ENCODE results near the gene CLTRN. TPM values are rescaled to one million over a fixed set of nuclear protein-coding genes. Genes with fewer than 3 reads are reported as not detected.

Gene CLTRN
- total RNA-seq, 1 donor from 2014 or later: 1.0 TPM

Other genes with a start within 250 kb of the CLTRN start
- gene PIR, start 171.5 kb downstream of the CLTRN start, total RNA-seq: 6.8 TPM
- 3.4 TPM for gene BMX, start 164.0 kb downstream of the CLTRN start, total RNA-seq
- 0.51 TPM for gene ACE2, start 63.8 kb downstream of the CLTRN start, total RNA-seq
- 8.3 TPM for gene CA5B, start 73.5 kb upstream of the CLTRN start, total RNA-seq
- 3.4 TPM for gene ZRSR2, start 125.7 kb upstream of the CLTRN start, total RNA-seq
- 86.8 TPM for gene AP1S2, start 190.0 kb upstream of the CLTRN start, total RNA-seq

Measured in tongue (tissue), 1 donor.